ENCODE results near the gene PAPLN.

PAPLN gene

GRCh38 chr14:73253721-73254120 lies 16.4 kb downstream of the PAPLN start:
- DNase-seq (ENCODE audit: insufficient read length, low spot score) (no peak), FAIRE-seq (no peak)
- TF ChIP-seq POLR2A (IDR thresholded peaks at IDR 0.05; ENCODE audit: low read depth, low read length), result no peak

GRCh38 chr14:73254247-73255004 lies 17.1 kb downstream of the PAPLN start:
- TF ChIP-seq POLR2A (IDR thresholded peaks at IDR 0.05; ENCODE audit: low read depth, low read length), result no peak

GRCh38 chr14:73255005-73255400 lies 17.7 kb downstream of the PAPLN start:
- FAIRE-seq (no peak), DNase-seq (ENCODE audit: insufficient read length, low spot score) (no peak)
- TF ChIP-seq POLR2A (IDR thresholded peaks at IDR 0.05; ENCODE audit: low read depth, low read length), result no peak

More at GRCh38 chr14:73254247-73255004, 17.1 kb downstream of the PAPLN start:
- DNase-seq (ENCODE audit: insufficient read length, low spot score), result no peak
- no peak for FAIRE-seq

GRCh38 chr14:73255693-73256225 lies 18.5 kb downstream of the PAPLN start:
- TF ChIP-seq POLR2A (IDR thresholded peaks at IDR 0.05; ENCODE audit: low read depth, low read length), result no peak
- DNase-seq (ENCODE audit: insufficient read length, low spot score), result no peak
- no peak for FAIRE-seq

GRCh38 chr14:73258076-73258475 lies 20.8 kb downstream of the PAPLN start:
- no peak for TF ChIP-seq POLR2A (IDR thresholded peaks at IDR 0.05; ENCODE audit: low read depth, low read length)
- DNase-seq (ENCODE audit: insufficient read length, low spot score) (no peak), FAIRE-seq (no peak)

- no peak for FAIRE-seq
Measured at GRCh38 chr14:73258845-73259611, 21.7 kb downstream of the PAPLN start.

GRCh38 chr14:73259837-73260236 lies 22.5 kb downstream of the PAPLN start:
- DNase-seq (ENCODE audit: insufficient read length, low spot score), result no peak
- TF ChIP-seq POLR2A (IDR thresholded peaks at IDR 0.05; ENCODE audit: low read depth, low read length), result no peak
- FAIRE-seq, result no peak

More at GRCh38 chr14:73258845-73259611, 21.7 kb downstream of the PAPLN start:
- no peak for DNase-seq (ENCODE audit: insufficient read length, low spot score)
- no peak for TF ChIP-seq POLR2A (IDR thresholded peaks at IDR 0.05; ENCODE audit: low read depth, low read length)

- FAIRE-seq (no peak), DNase-seq (ENCODE audit: insufficient read length, low spot score) (no peak)
- TF ChIP-seq POLR2A (IDR thresholded peaks at IDR 0.05; ENCODE audit: low read depth, low read length), result no peak
Measured at GRCh38 chr14:73260574-73260973, 23.3 kb downstream of the PAPLN start.

- DNase-seq (ENCODE audit: insufficient read length, low spot score), result no peak
- no peak for TF ChIP-seq POLR2A (IDR thresholded peaks at IDR 0.05; ENCODE audit: low read depth, low read length)
- FAIRE-seq, result no peak
Measured at GRCh38 chr14:73261075-73261474, 23.8 kb downstream of the PAPLN start.

GRCh38 chr14:73261520-73262426 lies 24.5 kb downstream of the PAPLN start:
- no peak; the same call in 1 of the 2 replicates for TF ChIP-seq POLR2A (IDR thresholded peaks at IDR 0.05; ENCODE audit: low read depth, low read length)
- no peak for DNase-seq (ENCODE audit: insufficient read length, low spot score)
- FAIRE-seq, result no peak

GRCh38 chr14:73262427-73263183 lies 25.3 kb downstream of the PAPLN start:
- no peak for DNase-seq (ENCODE audit: insufficient read length, low spot score)
- FAIRE-seq, result no peak
- no peak for TF ChIP-seq POLR2A (IDR thresholded peaks at IDR 0.05; ENCODE audit: low read depth, low read length)

- FAIRE-seq, result no peak
- DNase-seq (ENCODE audit: insufficient read length, low spot score), result no peak
- no peak for TF ChIP-seq POLR2A (IDR thresholded peaks at IDR 0.05; ENCODE audit: low read depth, low read length)
Measured at GRCh38 chr14:73263606-73264005, 26.3 kb downstream of the PAPLN start.

Data from H54 (cell line).